Measurements from ENCODE around the gene NFATC3.
A peak's percentile ranks its signal among the peaks of the same experiment; 100 is the strongest.

NFATC3 gene

GRCh38 chr16:68188170-68188569 lies 103.0 kb downstream of the NFATC3 start:
- POLR2A ChIA-PET (ENCODE audit: low non-redundant PET), result no interaction called here
- H3K27ac ChIP-seq, result no peak overlapping the region
- DNase-seq (ENCODE audit: low spot score), result no peak
- CTCF ChIA-PET, result interaction anchor here (0.7 to 0.8 kb wide), 2 partner anchors 51 to 252 kb away, joined by 3 to 4 read pairs; no protein-coding TSS in a partner anchor
- no peak for TF ChIP-seq CTCF (conservative IDR thresholded peaks at IDR 0.05; ENCODE audit: low read depth)

- CTCF ChIA-PET, result no interaction called here
- POLR2A ChIA-PET (ENCODE audit: low non-redundant PET), result no interaction called here
- no peak for DNase-seq (ENCODE audit: low spot score)
- no peak for TF ChIP-seq CTCF (conservative IDR thresholded peaks at IDR 0.05; ENCODE audit: low read depth)
- H3K27ac ChIP-seq, result no peak overlapping the region
These were observed 104.9 kb downstream of the NFATC3 start for GRCh38 chr16:68190081-68190480.

GRCh38 chr16:68190736-68191510 lies 105.8 kb downstream of the NFATC3 start:
- ChIA-PET CTCF (no interaction called here), POLR2A (ENCODE audit: low non-redundant PET) (no interaction called here)
- H3K27ac ChIP-seq, result no peak overlapping the region
- TF ChIP-seq CTCF (conservative IDR thresholded peaks at IDR 0.05; ENCODE audit: low read depth), result no peak
- no peak for DNase-seq (ENCODE audit: low spot score)

- TF ChIP-seq CTCF (conservative IDR thresholded peaks at IDR 0.05; ENCODE audit: low read depth), result no peak
- ChIA-PET CTCF (interaction anchor here (0.6 to 0.7 kb wide), 3 partner anchors 33 to 1151 kb away, joined by 3 to 7 read pairs (median 3); no protein-coding TSS in a partner anchor), POLR2A (ENCODE audit: low non-redundant PET) (no interaction called here)
- H3K27ac ChIP-seq, result no peak overlapping the region
- DNase-seq (ENCODE audit: low spot score), result no peak
These were observed 109.1 kb downstream of the NFATC3 start for GRCh38 chr16:68194251-68194650.

GRCh38 chr16:68197250-68197649 lies 112.1 kb downstream of the NFATC3 start:
- no peak for DNase-seq (ENCODE audit: low spot score)
- no peak for TF ChIP-seq CTCF (conservative IDR thresholded peaks at IDR 0.05; ENCODE audit: low read depth)
- POLR2A ChIA-PET (ENCODE audit: low non-redundant PET), result no interaction called here
- CTCF ChIA-PET, result interaction anchor here (0.6 kb wide), 1 partner anchor 1437 kb away, joined by 5 read pairs; no protein-coding TSS in a partner anchor
- no peak overlapping the region for H3K27ac ChIP-seq

- POLR2A ChIA-PET (ENCODE audit: low non-redundant PET), result no interaction called here
- CTCF ChIA-PET, result interaction anchor here (0.6 kb wide), 1 partner anchor 60 kb away, joined by 7 read pairs; no protein-coding TSS in a partner anchor
- no peak for TF ChIP-seq CTCF (conservative IDR thresholded peaks at IDR 0.05; ENCODE audit: low read depth)
- H3K27ac ChIP-seq, result no peak overlapping the region
- peak; percentile 19 for DNase-seq (ENCODE audit: low spot score)
These were observed 115.1 kb downstream of the NFATC3 start for GRCh38 chr16:68200088-68200783.

Measured in RWPE1 (cell line).